ENCODE results near the gene CHST15. TPM values are rescaled to one million over a fixed set of nuclear protein-coding genes. Genes with fewer than 3 reads are reported as not detected.

CHST15 gene
- total and polyA plus RNA-seq, 4 donors: 4.5 to 43.8 (median 25.0) TPM

DNA sequence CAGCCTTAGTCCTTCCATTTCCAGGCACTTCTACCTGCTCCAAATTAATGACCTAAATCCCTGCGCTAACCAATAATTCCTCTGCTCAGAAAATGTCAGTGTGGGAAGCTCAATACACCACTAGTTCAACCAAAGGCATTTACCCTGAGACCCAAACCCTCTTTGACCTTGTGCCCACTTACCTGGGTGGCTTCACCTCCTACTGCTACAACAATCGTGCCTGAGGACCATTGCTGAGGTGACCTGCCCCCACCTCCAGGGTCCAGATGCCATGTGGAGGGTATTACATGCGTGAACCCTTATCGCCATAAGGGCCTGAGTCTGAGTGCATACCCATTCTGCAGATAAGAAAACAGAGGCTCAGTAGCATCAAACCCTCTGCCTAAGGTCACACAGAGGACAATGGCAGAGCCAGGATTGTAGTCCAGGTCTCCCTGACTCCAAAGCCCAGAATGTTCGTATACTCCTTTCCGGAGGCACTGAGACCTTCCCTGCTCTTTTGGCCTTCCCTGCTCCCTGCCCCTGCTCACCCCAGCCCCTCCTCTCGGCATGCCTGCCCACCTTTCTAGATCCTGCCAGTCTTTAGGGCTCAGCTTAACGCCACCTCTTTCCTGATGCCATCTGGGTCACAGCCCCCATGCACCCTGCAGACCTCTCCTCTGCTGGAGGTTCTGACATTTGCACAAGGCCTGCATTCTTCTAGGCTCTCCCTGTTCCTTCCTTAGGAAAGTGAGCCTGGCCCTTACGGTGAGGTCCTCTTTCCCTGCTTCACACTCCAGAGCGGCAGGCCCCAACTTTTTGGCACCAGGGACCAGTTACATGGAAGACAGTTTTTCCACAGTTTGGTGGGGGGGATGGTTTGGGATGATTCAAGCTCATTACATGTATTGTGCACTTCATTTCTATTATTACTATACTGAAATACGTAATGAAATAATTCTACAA lies 94.9 kb downstream of the CHST15 start:
- WGBS, 2 donors: 93 to 95% methylated on average over 11 of the region's 11 CpGs
- Histone ChIP-seq H3K9me3 (ENCODE audit: control insufficient read depth, low read length) (no peaks in the 10 kb centered on the region), H3K27ac (ENCODE audit: low read depth in 1 of 2, low read length in 2 of 2) (no peak overlapping the region), H3K4me3 (ENCODE audit: low read length in 2 of 2) (no peak overlapping the region), H3K4me1 (ENCODE audit: control insufficient read depth in 1 of 2, insufficient read depth in 2 of 2, low read length in 2 of 2) (no peaks in the 10 kb centered on the region), H3K36me3 (ENCODE audit: control insufficient read depth in 1 of 2, insufficient read depth in 2 of 2, low read length in 1 of 2) (no peaks in the 10 kb centered on the region), H3K27me3 (ENCODE audit: control insufficient read depth in 1 of 2, insufficient read depth in 2 of 2, low read length in 1 of 2) (no peaks in the 10 kb centered on the region)
- intact Hi-C loops (cut with DNase I): no loop called here
- DNase-seq: no peak
- ATAC-seq (ENCODE audit: low FRiP score): no peak

DNA sequence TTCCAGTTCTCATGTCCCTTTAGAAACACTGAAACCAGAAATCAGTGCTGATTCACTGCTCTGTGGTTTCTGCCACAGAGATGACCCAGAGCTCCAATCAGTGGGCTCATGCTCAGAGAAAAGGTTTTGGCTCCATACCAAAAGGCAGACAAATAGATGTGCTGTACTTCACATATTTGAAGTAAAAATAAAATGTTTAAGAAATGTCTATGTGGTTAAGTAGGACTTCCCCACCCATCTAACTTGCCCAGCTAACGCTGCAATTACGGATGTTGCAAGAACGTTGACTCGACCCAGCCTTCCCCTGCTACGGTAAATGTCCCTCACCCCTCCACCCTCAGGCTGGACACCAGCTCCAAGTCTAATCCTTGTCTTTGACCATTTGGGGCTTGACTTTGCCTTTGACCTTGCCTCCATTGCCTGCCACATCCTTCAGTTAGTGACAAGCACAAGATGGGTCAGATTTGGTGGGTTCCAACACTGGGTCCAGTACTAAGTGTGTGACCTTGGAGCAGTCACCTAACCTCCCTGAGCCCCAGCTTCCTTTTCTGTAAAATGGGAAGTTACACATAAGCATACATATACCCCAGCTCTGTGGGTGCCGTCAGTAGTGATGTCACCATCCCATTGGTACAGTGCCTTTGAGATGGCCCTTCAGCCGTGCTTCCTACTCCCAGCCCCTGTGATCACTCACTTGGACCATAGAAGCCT lies 95.8 kb downstream of the CHST15 start:
- H3K4me1 ChIP-seq (ENCODE audit: control insufficient read depth in 1 of 2, insufficient read depth in 2 of 2, low read length in 2 of 2): no peaks in the 10 kb centered on the region
- H3K27ac ChIP-seq (ENCODE audit: low read depth in 1 of 2, low read length in 2 of 2): no peak overlapping the region
- intact Hi-C loops (cut with DNase I): no loop called here
- DNase-seq: peak in 1 of 2 donors; percentile 83
- WGBS, 2 donors: 73 to 83% methylated on average over 7 of the region's 7 CpGs
- H3K9me3 ChIP-seq (ENCODE audit: control insufficient read depth, low read length): no peaks in the 10 kb centered on the region
- no peak for ATAC-seq (ENCODE audit: low FRiP score)
- no peaks in the 10 kb centered on the region for H3K36me3 ChIP-seq (ENCODE audit: control insufficient read depth in 1 of 2, insufficient read depth in 2 of 2, low read length in 1 of 2)
- H3K4me3 ChIP-seq (ENCODE audit: low read length in 2 of 2): no peak overlapping the region
- no peaks in the 10 kb centered on the region for H3K27me3 ChIP-seq (ENCODE audit: control insufficient read depth in 1 of 2, insufficient read depth in 2 of 2, low read length in 1 of 2)

DNA sequence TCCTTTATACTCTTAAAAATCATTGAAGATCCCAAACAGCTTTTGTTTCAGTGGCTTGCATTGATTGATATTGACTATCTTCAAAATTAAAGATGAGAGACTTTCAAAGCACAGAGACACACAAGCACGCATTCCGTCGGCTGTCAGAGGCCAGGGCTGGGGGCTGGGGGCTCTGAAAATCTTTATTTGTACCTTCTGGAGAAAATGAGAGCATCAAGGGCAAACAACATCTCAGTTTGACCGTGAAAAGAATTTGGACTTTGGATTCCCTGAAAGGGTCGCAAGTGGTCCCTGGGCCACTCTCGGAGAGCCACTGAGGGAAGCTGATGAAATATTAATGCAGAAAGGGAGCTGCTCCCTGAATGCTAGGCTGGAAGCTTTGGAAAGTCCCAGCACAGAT lies 96.4 kb downstream of the CHST15 start:
- no peaks in the 10 kb centered on the region for H3K9me3 ChIP-seq (ENCODE audit: control insufficient read depth, low read length)
- intact Hi-C loops (cut with DNase I): no loop called here
- DNase-seq (no peak), ATAC-seq (ENCODE audit: low FRiP score) (no peak)
- H3K27ac ChIP-seq (ENCODE audit: low read depth in 1 of 2, low read length in 2 of 2): no peak overlapping the region
- 91 to 93% methylated on average over 6 of the region's 6 CpGs for WGBS, 2 donors
- H3K36me3 ChIP-seq (ENCODE audit: control insufficient read depth in 1 of 2, insufficient read depth in 2 of 2, low read length in 1 of 2): no peaks in the 10 kb centered on the region
- H3K27me3 ChIP-seq (ENCODE audit: control insufficient read depth in 1 of 2, insufficient read depth in 2 of 2, low read length in 1 of 2): no peaks in the 10 kb centered on the region
- H3K4me1 ChIP-seq (ENCODE audit: control insufficient read depth in 1 of 2, insufficient read depth in 2 of 2, low read length in 2 of 2): no peaks in the 10 kb centered on the region
- H3K4me3 ChIP-seq (ENCODE audit: low read length in 2 of 2): no peak overlapping the region

DNA sequence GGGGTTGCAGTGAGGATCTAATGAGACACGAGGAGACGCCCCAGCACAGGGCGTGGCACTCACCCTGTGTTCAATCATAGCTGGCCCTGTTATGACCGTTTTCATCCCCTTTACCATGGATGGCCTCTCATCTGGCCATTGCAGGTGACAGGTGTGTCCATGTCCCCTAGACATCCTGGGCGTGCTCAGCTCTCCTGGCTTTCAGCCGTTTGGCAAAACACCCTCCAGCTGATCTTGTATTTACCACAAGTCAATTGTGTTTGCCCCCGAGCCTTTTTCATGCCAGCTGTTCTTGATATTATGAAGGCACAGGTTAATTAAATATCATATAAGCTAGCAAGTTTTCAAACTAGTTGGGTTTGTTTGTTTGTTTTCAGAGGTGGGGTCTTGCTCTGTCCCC lies 97.1 kb downstream of the CHST15 start:
- ATAC-seq (ENCODE audit: low FRiP score) (no peak), DNase-seq (no peak)
- Histone ChIP-seq H3K4me1 (ENCODE audit: control insufficient read depth in 1 of 2, insufficient read depth in 2 of 2, low read length in 2 of 2) (no peaks in the 10 kb centered on the region), H3K27me3 (ENCODE audit: control insufficient read depth in 1 of 2, insufficient read depth in 2 of 2, low read length in 1 of 2) (no peaks in the 10 kb centered on the region), H3K27ac (ENCODE audit: low read depth in 1 of 2, low read length in 2 of 2) (no peak overlapping the region), H3K4me3 (ENCODE audit: low read length in 2 of 2) (no peak overlapping the region), H3K36me3 (ENCODE audit: control insufficient read depth in 1 of 2, insufficient read depth in 2 of 2, low read length in 1 of 2) (no peaks in the 10 kb centered on the region), H3K9me3 (ENCODE audit: control insufficient read depth, low read length) (no peaks in the 10 kb centered on the region)
- WGBS, 2 donors: 86 to 90% methylated on average over 7 of the region's 7 CpGs
- intact Hi-C loops (cut with DNase I): no loop called here

DNA sequence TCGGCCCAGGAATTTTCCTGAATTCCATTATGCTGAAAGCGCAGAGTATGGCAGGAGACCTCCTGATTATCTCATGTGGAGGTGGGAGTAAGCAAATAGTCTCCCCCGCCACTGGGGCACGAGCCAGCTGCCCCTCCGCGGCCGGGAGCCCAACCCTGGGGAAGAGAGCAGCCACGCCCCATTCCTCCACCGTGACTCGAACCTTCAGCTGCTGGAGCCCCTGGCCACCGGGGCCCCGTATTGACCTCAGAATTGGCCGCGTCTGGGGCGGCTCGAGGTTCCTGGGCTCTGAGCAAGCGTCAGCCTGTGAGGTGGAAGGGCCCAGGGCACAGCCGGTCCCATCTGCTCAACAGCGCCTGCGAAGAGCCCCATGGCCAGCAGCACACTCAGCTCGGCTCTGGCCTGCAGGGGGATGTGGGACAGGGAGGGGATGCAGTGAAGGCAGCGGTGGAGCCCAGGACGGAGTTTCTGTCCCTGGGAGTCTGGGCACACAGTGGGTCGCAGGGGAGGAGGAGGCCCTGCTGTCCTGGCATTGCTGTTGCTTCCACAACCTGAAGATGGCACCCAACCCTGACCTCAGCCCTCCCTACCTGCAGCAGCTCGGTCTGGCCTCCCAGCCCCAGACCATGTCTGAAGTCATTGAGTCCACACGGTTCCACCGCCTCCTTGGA lies 97.8 kb downstream of the CHST15 start:
- Histone ChIP-seq H3K4me3 (ENCODE audit: low read length in 2 of 2) (no peak overlapping the region), H3K27ac (ENCODE audit: low read depth in 1 of 2, low read length in 2 of 2) (no peak overlapping the region), H3K4me1 (ENCODE audit: control insufficient read depth in 1 of 2, insufficient read depth in 2 of 2, low read length in 2 of 2) (no peaks in the 10 kb centered on the region), H3K27me3 (ENCODE audit: control insufficient read depth in 1 of 2, insufficient read depth in 2 of 2, low read length in 1 of 2) (peaks cover 0 to 3% of the 10 kb centered on the region in 2 donors), H3K9me3 (ENCODE audit: control insufficient read depth, low read length) (no peaks in the 10 kb centered on the region), H3K36me3 (ENCODE audit: control insufficient read depth in 1 of 2, insufficient read depth in 2 of 2, low read length in 1 of 2) (no peaks in the 10 kb centered on the region)
- DNase-seq: peak; percentile 78 to 90
- WGBS, 2 donors: 10 to 12% methylated on average over 26 to 27 of the region's 27 CpGs
- intact Hi-C loops (cut with DNase I): loop anchor here (1.0 to 2.0 kb wide), 2 partner anchors 267 to 394 kb away; no protein-coding TSS in a partner anchor
- ATAC-seq (ENCODE audit: low FRiP score): peak; percentile 50

DNA sequence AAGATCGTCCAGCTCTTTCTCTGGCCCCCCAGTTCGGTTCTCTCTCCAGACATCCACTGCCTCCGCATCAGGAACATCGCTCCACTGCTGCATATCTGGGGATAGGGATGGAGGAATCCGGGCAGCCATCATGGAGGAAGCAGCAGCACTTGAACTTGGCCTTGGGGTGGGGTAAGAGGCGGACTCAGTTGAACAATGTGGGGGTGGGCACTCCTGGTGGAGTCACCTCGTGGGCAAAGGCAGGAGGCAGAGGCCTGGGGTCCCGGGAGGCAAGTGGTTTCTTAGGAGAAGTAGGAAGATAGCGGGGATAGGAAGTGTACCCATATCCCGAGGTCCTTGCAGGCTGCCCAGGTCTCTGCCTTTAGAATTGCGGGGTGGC lies 98.3 kb downstream of the CHST15 start:
- DNase-seq: peak in 1 of 2 donors; percentile 79
- intact Hi-C loops (cut with DNase I): loop anchor here (1.0 to 2.0 kb wide), 2 partner anchors 268 to 394 kb away; no protein-coding TSS in a partner anchor
- H3K27ac ChIP-seq (ENCODE audit: low read depth in 1 of 2, low read length in 2 of 2): no peak overlapping the region

DNA sequence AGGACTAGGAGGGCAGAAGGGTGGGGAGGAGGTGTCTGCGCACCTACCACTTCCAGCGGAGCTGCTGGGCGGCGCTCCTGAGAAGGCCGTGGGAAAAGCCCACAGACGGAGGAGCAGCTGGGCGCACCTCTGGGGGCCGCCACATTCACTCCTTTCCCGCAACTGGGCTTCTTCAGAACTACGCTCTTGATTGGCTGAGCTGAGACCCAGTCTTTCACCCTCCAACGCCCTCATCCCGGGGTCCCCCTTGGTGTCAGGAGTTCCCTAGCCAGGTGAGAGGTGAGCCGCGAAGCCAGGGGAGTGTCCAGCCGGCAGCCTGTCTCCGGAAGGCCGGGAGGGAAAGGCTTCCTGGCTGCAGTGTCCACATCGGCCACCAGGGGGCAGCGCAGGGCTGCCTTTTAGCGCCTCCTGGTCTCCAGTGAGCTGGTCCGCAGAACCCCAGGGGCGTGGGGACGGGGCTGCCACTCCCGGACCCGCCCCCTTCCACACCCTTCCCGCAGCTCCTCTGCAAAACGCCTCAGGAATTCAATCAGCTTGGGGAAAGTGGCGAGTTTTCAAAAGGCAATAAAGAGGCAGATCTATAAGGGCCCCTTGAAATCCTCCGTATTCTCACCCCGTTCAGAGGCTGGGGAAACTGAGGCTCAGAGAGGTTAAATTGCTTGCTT lies 98.8 kb downstream of the CHST15 start:
- Histone ChIP-seq H3K36me3 (ENCODE audit: control insufficient read depth in 1 of 2, insufficient read depth in 2 of 2, low read length in 1 of 2) (no peaks in the 10 kb centered on the region), H3K27me3 (ENCODE audit: control insufficient read depth in 1 of 2, insufficient read depth in 2 of 2, low read length in 1 of 2) (peaks cover 0 to 3% of the 10 kb centered on the region in 2 donors), H3K27ac (ENCODE audit: low read depth in 1 of 2, low read length in 2 of 2) (no peak overlapping the region), H3K4me1 (ENCODE audit: control insufficient read depth in 1 of 2, insufficient read depth in 2 of 2, low read length in 2 of 2) (no peaks in the 10 kb centered on the region), H3K9me3 (ENCODE audit: control insufficient read depth, low read length) (no peaks in the 10 kb centered on the region), H3K4me3 (ENCODE audit: low read length in 2 of 2) (no peak overlapping the region)
- WGBS, 2 donors: 3 to 4% methylated on average over 28 to 30 of the region's 30 CpGs
- DNase-seq: peak; percentile 91 to 96
- intact Hi-C loops (cut with DNase I): loop anchor here (1.0 to 2.0 kb wide), 2 partner anchors 268 to 395 kb away; no protein-coding TSS in a partner anchor
- ATAC-seq (ENCODE audit: low FRiP score): peak; percentile 93

More for the DNA sequence above, 98.3 kb downstream of the CHST15 start:
- WGBS, 2 donors: 11 to 15% methylated on average over 11 of the region's 11 CpGs
- peak; percentile 11 for ATAC-seq (ENCODE audit: low FRiP score)
- no peak overlapping the region for H3K4me3 ChIP-seq (ENCODE audit: low read length in 2 of 2)
- H3K4me1 ChIP-seq (ENCODE audit: control insufficient read depth in 1 of 2, insufficient read depth in 2 of 2, low read length in 2 of 2): no peaks in the 10 kb centered on the region
- H3K36me3 ChIP-seq (ENCODE audit: control insufficient read depth in 1 of 2, insufficient read depth in 2 of 2, low read length in 1 of 2): no peaks in the 10 kb centered on the region
- no peaks in the 10 kb centered on the region for H3K9me3 ChIP-seq (ENCODE audit: control insufficient read depth, low read length)
- peaks cover 0 to 3% of the 10 kb centered on the region in 2 donors for H3K27me3 ChIP-seq (ENCODE audit: control insufficient read depth in 1 of 2, insufficient read depth in 2 of 2, low read length in 1 of 2)
